Stimulated activated CD4-positive, alpha-beta T cell treated with anti-CD3 and anti-CD28 coated beads, Interleukin-12 subunit alpha, Interleukin-12 subunit beta, amount 100 ng/mL, for 4 hours (primary cell): ENCODE data around the gene SLC9A4.

Experiments
- DNase-seq: peaks from one replicate; pipeline ENCODE4 v3.0.0-alpha.2; 2020

SLC9A4 gene

GRCh38 chr2:102455061-102455670 lies 17.9 kb upstream of the SLC9A4 start:
- no peak for DNase-seq

DNA sequence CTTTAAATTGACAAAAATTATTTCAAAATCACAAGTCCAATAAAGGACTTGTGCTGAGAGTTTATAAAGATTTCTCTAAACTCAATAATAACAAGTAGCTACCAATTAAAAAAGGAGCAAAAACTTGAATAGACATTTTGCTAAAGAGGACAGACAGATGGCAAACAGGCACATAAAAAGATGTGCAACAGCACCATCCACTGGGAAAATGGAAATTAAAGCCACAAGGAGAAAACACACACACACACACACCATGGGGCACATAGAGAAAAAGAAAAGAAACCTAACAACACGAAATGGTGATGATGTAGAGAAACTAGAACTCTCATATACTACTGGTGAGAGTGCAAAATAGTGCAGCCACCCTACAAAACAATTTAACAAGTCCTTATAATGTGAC lies 12.6 kb upstream of the SLC9A4 start:
- DNase-seq: no peak

DNA sequence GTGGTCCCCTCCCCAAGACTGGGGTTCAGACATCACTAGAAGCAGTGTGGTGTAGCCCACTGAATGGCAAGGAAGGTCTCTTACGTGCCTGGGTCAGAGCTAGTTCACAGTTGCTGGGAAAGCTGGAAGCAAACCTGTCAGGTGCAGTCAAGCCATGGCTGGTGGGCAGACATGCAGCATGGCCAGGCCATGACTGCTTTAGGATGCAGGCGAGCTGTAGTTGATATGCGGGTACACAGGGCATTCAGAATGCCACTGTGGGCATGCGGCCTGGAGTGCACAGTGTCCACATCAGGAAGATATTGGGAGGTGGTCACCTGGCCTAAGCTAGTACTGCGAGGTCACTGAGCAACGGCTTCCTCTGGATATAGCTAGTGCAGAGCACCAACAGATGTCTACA lies 11.8 kb upstream of the SLC9A4 start:
- no peak for DNase-seq

DNA sequence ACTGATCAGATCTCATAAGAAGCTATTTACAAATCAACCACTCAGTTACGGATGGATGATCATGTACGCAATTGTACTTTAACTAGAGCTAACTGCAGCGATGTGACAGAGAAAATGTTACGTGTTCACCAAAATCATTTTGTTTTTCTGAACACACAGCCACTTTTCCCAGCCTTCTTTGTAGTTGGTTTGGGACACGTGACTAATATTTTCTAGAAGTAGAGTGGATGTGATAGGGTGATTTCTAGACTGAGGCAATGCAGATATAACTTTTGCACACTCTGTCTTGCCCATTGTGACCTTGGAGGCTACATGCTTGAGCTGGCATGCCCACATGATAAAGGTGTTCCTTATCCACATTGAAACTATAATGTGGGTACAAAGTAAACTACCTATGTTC lies 9.9 kb upstream of the SLC9A4 start:
- DNase-seq: no peak

GRCh38 chr2:102470168-102470567 lies 2.9 kb upstream of the SLC9A4 start:
- no peak for DNase-seq

DNA sequence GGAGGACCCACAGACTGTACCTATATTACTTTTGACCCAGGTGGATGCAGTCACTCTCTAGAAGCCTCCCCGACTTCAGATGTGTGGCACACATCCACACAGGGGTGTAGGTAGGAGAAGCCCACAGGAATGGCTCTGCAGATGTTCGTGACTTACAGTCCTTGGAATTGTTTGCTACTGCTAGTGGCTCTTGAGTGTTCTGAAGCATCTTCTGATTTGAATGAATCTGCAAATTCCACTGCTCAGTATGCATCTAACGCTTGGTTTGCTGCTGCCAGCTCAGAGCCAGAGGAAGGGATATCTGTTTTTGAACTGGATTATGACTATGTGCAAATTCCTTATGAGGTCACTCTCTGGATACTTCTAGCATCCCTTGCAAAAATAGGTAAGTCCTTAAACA lies 605 bp downstream of the SLC9A4 start:
- DNase-seq: no peak

- no peak for DNase-seq
Observed at GRCh38 chr2:102474785-102475184, 1.8 kb downstream of the SLC9A4 start.

DNA sequence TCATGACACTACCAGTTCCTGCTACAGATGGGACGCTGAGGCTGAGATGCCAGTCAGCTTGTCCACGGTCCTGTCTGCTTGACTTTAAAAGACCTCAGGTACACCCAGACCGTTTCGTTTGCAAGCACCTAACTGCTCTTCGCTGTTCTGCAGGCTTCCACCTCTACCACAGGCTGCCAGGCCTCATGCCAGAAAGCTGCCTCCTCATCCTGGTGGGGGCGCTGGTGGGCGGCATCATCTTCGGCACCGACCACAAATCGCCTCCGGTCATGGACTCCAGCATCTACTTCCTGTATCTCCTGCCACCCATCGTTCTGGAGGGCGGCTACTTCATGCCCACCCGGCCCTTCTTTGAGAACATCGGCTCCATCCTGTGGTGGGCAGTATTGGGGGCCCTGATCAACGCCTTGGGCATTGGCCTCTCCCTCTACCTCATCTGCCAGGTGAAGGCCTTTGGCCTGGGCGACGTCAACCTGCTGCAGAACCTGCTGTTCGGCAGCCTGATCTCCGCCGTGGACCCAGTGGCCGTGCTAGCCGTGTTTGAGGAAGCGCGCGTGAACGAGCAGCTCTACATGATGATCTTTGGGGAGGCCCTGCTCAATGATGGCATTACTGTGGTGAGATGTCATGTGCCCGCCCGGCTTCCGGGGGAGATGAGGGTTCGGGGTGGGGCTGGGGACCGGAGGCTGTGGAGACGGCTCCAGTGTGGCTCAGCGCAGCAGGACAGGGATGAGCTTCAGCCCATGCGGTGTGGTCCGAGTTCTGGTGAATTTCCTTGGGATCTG lies 5.9 kb downstream of the SLC9A4 start:
- DNase-seq: no peak

DNA sequence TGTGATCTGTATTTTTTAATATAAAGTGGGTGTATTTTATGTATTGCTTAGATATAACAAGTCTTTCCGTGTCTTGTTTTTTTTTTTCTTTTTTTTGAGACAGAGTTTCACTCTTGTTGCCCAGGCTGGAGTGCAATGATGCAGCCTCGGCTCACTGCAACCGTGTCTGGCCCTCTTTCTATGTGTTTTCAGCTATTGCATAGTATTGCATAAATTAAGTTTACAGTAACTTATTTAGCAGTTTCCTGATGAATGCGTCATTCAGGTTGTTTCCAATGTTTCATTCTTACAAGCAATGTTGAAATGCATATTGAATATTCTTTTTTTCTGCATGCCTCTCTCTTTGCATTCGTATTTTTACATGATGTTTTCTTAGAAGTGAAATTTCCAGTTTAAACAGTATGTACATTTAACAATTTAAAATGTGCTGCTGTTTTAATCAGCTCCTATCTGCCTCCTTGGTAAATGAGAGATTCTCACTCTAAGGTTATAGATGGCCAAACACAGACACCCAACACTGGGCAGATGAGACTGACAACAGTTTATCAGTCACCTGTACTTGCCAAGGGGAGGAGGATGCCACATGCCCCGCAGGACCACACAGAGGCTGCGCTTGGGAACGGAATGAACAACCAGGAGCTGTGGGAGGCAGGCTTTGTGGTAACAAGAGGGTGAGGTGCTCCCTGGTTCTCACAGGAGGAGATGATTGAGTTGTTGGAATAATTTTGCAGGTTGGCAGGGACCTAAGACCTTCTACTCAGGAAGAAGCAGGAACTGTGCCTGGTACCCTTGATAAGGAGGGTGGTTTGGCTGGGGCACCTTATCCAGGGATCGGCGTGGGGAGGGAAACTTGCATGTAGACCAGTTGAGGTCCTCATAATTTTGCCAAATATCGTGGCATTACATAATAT lies 7.5 kb downstream of the SLC9A4 start:
- no peak for DNase-seq

- DNase-seq: no peak
Observed at GRCh38 chr2:102481931-102482330, 8.9 kb downstream of the SLC9A4 start.

- DNase-seq: no peak
Observed at GRCh38 chr2:102483086-102483485, 10.1 kb downstream of the SLC9A4 start.

DNA sequence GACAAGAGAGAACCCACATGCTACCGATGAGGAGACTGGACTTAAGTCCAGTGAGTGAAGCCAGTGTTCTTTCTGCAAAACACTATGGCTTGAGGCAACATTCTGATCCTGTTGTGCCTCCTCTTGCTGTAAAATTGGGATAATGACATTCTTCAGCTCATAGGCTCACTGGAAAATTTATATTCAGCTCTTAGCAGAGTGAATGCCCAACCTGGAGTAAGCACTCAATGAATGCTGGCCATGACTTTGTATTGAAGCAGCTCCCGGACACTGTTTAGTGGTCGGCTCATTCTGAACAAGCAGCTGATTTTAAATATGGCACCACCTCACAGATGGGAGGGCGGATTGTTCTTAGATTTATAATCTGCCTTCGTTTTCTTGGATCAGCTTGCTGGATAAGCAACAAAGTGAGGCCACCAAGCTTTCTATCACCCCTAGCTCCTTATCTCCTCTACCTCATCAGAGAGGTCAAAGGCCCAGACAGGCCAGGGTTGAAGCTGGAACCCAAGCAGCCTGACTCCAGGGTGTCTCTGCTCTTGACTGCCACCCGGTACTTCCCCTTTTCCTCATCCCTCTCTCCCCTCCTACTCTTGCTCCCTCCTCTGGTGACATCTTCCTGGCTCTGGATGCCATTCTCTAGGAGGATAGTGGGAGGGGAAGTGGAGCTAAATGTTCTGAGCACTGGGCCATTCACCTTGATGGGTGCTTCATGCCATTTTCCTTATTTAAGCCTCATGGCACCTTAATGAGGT lies 11.5 kb downstream of the SLC9A4 start:
- DNase-seq: no peak

- DNase-seq: no peak
Observed at GRCh38 chr2:102485147-102485785, 12.2 kb downstream of the SLC9A4 start.

GRCh38 chr2:102486941-102487702 lies 14.1 kb downstream of the SLC9A4 start:
- DNase-seq: no peak

DNA sequence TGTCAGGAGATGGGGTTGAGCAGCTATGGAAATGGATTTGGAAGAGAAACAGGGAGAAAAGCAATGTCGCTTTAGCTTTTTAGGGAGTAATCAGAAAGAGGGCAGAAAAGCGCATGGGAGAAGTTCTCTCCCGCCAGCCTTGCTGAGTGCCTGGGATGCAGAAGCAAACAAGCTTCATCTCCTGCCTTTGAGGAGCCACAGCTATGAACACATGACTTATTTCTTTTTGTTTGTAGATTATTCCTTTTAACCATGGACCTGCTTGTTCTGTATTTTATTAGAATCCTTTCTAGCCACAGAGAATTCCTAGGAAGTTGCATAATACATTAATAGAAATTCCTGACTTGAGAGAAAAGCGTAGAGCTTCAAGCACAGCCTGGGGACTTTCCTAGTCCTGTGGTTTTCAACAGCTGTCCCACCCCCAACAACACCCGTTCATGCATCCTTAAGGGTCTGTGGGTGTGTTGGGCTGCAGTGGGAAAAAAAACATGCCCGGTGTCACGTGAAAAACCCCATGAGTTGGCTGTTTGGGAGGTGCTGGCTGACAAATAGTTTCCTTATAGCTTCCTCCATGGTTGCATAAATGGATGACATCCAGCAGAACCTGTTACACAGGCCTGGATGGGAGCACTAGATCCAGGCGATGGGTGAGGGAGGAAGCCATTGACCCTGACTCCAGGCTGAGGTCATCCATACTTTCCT lies 14.9 kb downstream of the SLC9A4 start:
- no peak for DNase-seq

DNA sequence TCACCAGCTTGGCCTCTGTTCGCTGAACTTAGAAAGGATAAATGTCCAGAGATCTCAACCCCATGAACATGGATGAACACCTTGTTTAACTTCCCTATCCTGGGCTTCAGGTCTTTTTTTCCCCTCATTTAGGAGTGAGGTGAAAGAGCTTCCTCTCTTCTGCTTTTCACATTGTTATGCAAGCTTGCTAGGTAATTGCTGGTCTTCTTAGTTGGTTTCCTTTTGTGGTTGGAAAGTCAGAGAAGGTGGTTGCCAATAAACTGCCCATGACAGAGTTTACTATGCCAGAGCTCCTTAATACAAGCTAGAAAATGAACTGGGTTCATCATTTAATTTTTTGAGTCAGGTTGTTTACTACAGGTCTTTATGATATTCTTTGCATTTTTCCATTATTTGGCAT lies 16.6 kb downstream of the SLC9A4 start:
- DNase-seq: no peak

- DNase-seq: no peak
Observed at GRCh38 chr2:102492006-102492405, 19.0 kb downstream of the SLC9A4 start.

DNA sequence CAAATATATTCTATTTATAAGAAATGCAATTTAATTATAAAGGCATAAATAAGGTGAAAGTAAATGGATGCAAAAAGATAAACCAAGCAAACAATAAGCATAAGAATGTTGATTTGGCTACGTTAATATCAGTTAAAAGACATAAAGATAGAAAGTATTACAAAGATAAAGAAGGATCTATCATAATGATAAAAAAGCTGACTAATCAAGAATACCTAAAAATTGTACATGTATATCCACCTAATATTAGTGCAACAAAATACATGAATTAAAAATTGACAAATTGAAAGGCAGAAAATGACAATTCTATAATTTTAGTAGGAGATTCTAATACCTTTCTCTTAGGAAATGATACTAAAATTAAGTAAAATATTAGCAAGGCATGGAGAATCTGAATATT lies 21.5 kb downstream of the SLC9A4 start:
- no peak for DNase-seq

- DNase-seq: no peak
Observed at GRCh38 chr2:102498414-102498813, 25.4 kb downstream of the SLC9A4 start.

GRCh38 chr2:102499558-102499957 lies 26.5 kb downstream of the SLC9A4 start:
- no peak for DNase-seq

- DNase-seq: no peak
Observed at GRCh38 chr2:102502576-102502975, 29.6 kb downstream of the SLC9A4 start.
